HEK293 (cell line): ENCODE measurements around the gene KPNA3.

Experiments used
- CTCF ChIA-PET: fragments of 350-600 bp; formaldehyde crosslinking; extraction: SDS; loops from one replicate; lab custom pipeline; 2021; ENCODE audit warnings: antibody characterized with exemption; lab: Yijun Ruan, JAX
- POLR2A ChIA-PET: fragments of 300-600 bp; formaldehyde crosslinking; extraction: SDS; loops from one replicate; lab custom pipeline; 2020; ENCODE audit warnings: antibody characterized with exemption, inconsistent platforms; lab: Yijun Ruan, JAX
- H3K27ac ChIP-seq: fragments of 200-500 bp; sonication (Bioruptor generic); 2 replicates; pipeline ENCODE4 v1.5.1; 2014; ENCODE audit warnings: low read depth, low read length, control low read depth, inconsistent platforms; ENCODE audit errors: extremely low read depth
- H3K36me3 ChIP-seq, 2 experiments: fragments of 200-500 bp in 1 of 2; sonication (Bioruptor generic) in 1 of 2; 1 replicate in 1 of 2; 2 replicates in 1 of 2; pipeline ENCODE4 v1.5.1; 2014 to 2017; ENCODE audit warnings: inconsistent platforms in 2 of 2, low read length in 2 of 2; ENCODE audit not compliant: control insufficient read depth in 2 of 2, insufficient read depth in 1 of 2
- H3K4me1 ChIP-seq: fragments of 200-500 bp; sonication (Bioruptor generic); 2 replicates; pipeline ENCODE4 v1.5.1; 2014; ENCODE audit warnings: mild to moderate bottlenecking, low read length, inconsistent platforms; ENCODE audit not compliant: control insufficient read depth, insufficient read depth
- H3K4me3 ChIP-seq: 2 replicates; pipeline ENCODE4 v1.5.1; 2011; ENCODE audit warnings: low read depth, mild to moderate bottlenecking, control low read depth, low read length, moderate library complexity
- H3K9me3 ChIP-seq: fragments of 200-500 bp; sonication (Bioruptor generic); 2 replicates; pipeline ENCODE4 v1.5.1; 2014; ENCODE audit warnings: low read depth, low read length, inconsistent platforms; ENCODE audit not compliant: control insufficient read depth, insufficient read depth
- BCL11B ChIP-seq: fragments of 450-650 bp; formaldehyde crosslinking; IDR thresholded peaks from 2 replicates; pipeline ENCODE4 v1.5.1; 2016; ENCODE audit warnings: low read depth, missing biosample characterization, missing genetic modification characterization
- HOXC10 ChIP-seq: sonication (generic); formaldehyde crosslinking; IDR thresholded peaks from 2 replicates; pipeline ENCODE4 v1.8.1; 2023; ENCODE audit warnings: mild to moderate bottlenecking, missing genetic modification reagents
- HOXD13 ChIP-seq: sonication (generic); formaldehyde crosslinking; IDR thresholded peaks from 2 replicates; pipeline ENCODE4 v1.8.0; 2022; ENCODE audit warnings: missing genetic modification reagents, borderline replicate concordance
- YY2 ChIP-seq: fragments of 450-650 bp; formaldehyde crosslinking; IDR thresholded peaks from 2 replicates; pipeline ENCODE4 v1.5.1; 2016; ENCODE audit warnings: missing biosample characterization, missing genetic modification characterization
- ZEB2 ChIP-seq: fragments of 450-650 bp; formaldehyde crosslinking; IDR thresholded peaks from 2 replicates; pipeline ENCODE4 v1.5.1; 2016; ENCODE audit warnings: missing biosample characterization, missing genetic modification characterization
- ZNF121 ChIP-seq: fragments of 450-650 bp; formaldehyde crosslinking; IDR thresholded peaks from 2 replicates; pipeline ENCODE4 v1.5.1; 2016; ENCODE audit warnings: missing biosample characterization, missing genetic modification characterization
- ZNF133 ChIP-seq: fragments of 450-650 bp; formaldehyde crosslinking; IDR thresholded peaks from 2 replicates; pipeline ENCODE4 v1.5.1; 2016; ENCODE audit warnings: missing biosample characterization, missing genetic modification characterization
- ZNF138 ChIP-seq: fragments of 450-650 bp; formaldehyde crosslinking; IDR thresholded peaks from 2 replicates; pipeline ENCODE4 v1.5.1; 2016; ENCODE audit warnings: missing biosample characterization, missing genetic modification characterization, borderline replicate concordance
- ZNF157 ChIP-seq: fragments of 450-650 bp; formaldehyde crosslinking; IDR thresholded peaks from 2 replicates; pipeline ENCODE4 v1.5.1; 2016; ENCODE audit warnings: missing biosample characterization, missing genetic modification characterization
- ZNF174 ChIP-seq: fragments of 450-650 bp; formaldehyde crosslinking; IDR thresholded peaks from 2 replicates; pipeline ENCODE4 v1.5.0; 2017; ENCODE audit warnings: missing biosample characterization, mild to moderate bottlenecking, missing genetic modification characterization
- ZNF184 ChIP-seq: fragments of 450-650 bp; IDR thresholded peaks from 2 replicates; pipeline ENCODE4 v1.5.1; 2018; ENCODE audit warnings: missing biosample characterization, mild to moderate bottlenecking, missing genetic modification characterization
- ZNF221 ChIP-seq: fragments of 450-650 bp; formaldehyde crosslinking; IDR thresholded peaks from 2 replicates; pipeline ENCODE4 v1.5.1; 2017; ENCODE audit warnings: missing biosample characterization, missing genetic modification characterization, borderline replicate concordance
- ZNF530 ChIP-seq: fragments of 450-650 bp; formaldehyde crosslinking; IDR thresholded peaks from 2 replicates; pipeline ENCODE4 v1.5.1; 2016; ENCODE audit warnings: low read depth, missing biosample characterization, missing genetic modification characterization
- ZNF596 ChIP-seq: fragments of 450-650 bp; IDR thresholded peaks from 2 replicates; pipeline ENCODE4 v1.5.0; 2018; ENCODE audit warnings: missing biosample characterization, mild to moderate bottlenecking, missing genetic modification characterization, moderate library complexity
- ZNF664 ChIP-seq: fragments of 450-650 bp; formaldehyde crosslinking; IDR thresholded peaks from 2 replicates; pipeline ENCODE4 v1.5.1; 2016; ENCODE audit warnings: missing biosample characterization, missing genetic modification characterization
- ZNF747 ChIP-seq: fragments of 450-650 bp; formaldehyde crosslinking; IDR thresholded peaks from 2 replicates; pipeline ENCODE4 v1.5.1; 2016; ENCODE audit warnings: missing biosample characterization, missing genetic modification characterization
- ZNF76 ChIP-seq: fragments of 450-650 bp; formaldehyde crosslinking; IDR thresholded peaks from 2 replicates; pipeline ENCODE4; 2016; ENCODE audit warnings: low read depth, missing biosample characterization, missing genetic modification characterization, borderline replicate concordance
- ZNF776 ChIP-seq: fragments of 450-650 bp; formaldehyde crosslinking; IDR thresholded peaks from 2 replicates; pipeline ENCODE4 v1.5.0; 2017; ENCODE audit warnings: missing biosample characterization, missing genetic modification characterization, borderline replicate concordance
- ZNF792 ChIP-seq: fragments of 450-650 bp; formaldehyde crosslinking; IDR thresholded peaks from 2 replicates; pipeline ENCODE4 v1.5.1; 2016; ENCODE audit warnings: missing biosample characterization, missing genetic modification characterization
- ZNF837 ChIP-seq: fragments of 450-650 bp; formaldehyde crosslinking; IDR thresholded peaks from 2 replicates; pipeline ENCODE4 v1.5.1; 2016; ENCODE audit warnings: missing biosample characterization, missing genetic modification characterization
- ZSCAN23 ChIP-seq: fragments of 450-650 bp; formaldehyde crosslinking; IDR thresholded peaks from 2 replicates; pipeline ENCODE4 v1.5.1; 2016; ENCODE audit warnings: missing biosample characterization, missing genetic modification characterization
- TF ChIP-seq, protein P1 (sequence below): fragments of 450-650 bp; formaldehyde crosslinking; IDR thresholded peaks from 2 replicates; pipeline ENCODE4 v1.5.1; 2017; ENCODE audit warnings: missing biosample characterization, missing genetic modification characterization
- TF ChIP-seq, protein P2 (sequence below): fragments of 450-650 bp; formaldehyde crosslinking; IDR thresholded peaks from 2 replicates; pipeline ENCODE4 v1.5.1; 2016; ENCODE audit warnings: missing biosample characterization, missing genetic modification characterization
- TF ChIP-seq, protein P3 (sequence below): fragments of 450-650 bp; formaldehyde crosslinking; IDR thresholded peaks from 2 replicates; pipeline ENCODE4 v1.5.1; 2016; ENCODE audit warnings: missing biosample characterization, missing genetic modification characterization
- TF ChIP-seq, protein P4 (sequence below): fragments of 450-650 bp; formaldehyde crosslinking; IDR thresholded peaks from 2 replicates; pipeline ENCODE4 v1.5.1; 2016; ENCODE audit warnings: missing biosample characterization, missing genetic modification characterization

KPNA3 gene

DNA sequence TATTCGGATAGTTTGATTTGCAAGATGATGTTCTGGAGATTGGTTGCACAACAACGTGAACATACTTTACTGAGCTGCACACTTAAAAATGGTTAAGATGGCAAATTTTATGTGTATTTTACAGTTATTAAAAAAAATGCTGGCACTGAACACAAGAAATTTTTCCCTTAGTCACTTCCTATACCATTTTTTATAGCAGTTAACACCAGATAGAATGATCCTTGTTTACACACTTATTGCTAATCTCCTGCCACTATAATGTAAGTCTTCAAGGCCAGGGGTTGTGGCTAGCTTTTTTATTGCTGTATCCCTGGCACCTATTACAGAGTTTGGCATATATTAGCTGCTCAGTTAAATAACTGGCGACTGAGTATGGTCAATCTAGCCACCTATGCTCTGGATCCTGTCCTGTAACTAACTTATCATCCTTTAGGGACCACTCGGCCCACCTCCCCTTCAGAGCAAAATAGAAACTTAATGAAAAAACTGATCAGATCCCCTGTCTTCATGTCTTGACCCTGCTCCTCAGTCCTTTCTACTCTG is 99.2 kb downstream of the KPNA3 start:
- Histone ChIP-seq H3K4me1 (no peaks in the 10 kb centered on the region), H3K36me3 (peaks cover 0 to 5% of the 10 kb centered on the region in 2 experiments; a peak in 2 of 3 replicates), H3K27ac (no peak overlapping the region), H3K4me3 (no peak overlapping the region), H3K9me3 (no peaks in the 10 kb centered on the region)
- CTCF ChIA-PET, result no interaction called here
- POLR2A ChIA-PET, result no interaction called here
- peak; percentile 89 for TF ChIP-seq ZNF664 (tag by site-specific recombination)
- TF ChIP-seq, protein P1, sequence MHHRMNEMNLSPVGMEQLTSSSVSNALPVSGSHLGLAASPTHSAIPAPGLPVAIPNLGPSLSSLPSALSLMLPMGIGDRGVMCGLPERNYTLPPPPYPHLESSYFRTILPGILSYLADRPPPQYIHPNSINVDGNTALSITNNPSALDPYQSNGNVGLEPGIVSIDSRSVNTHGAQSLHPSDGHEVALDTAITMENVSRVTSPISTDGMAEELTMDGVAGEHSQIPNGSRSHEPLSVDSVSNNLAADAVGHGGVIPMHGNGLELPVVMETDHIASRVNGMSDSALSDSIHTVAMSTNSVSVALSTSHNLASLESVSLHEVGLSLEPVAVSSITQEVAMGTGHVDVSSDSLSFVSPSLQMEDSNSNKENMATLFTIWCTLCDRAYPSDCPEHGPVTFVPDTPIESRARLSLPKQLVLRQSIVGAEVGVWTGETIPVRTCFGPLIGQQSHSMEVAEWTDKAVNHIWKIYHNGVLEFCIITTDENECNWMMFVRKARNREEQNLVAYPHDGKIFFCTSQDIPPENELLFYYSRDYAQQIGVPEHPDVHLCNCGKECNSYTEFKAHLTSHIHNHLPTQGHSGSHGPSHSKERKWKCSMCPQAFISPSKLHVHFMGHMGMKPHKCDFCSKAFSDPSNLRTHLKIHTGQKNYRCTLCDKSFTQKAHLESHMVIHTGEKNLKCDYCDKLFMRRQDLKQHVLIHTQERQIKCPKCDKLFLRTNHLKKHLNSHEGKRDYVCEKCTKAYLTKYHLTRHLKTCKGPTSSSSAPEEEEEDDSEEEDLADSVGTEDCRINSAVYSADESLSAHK (tag by site-specific recombination), result no peak
- TF ChIP-seq BCL11B (tag by site-specific recombination), result no peak
- TF ChIP-seq ZNF530, result no peak
- no peak for TF ChIP-seq ZNF747 (tag by site-specific recombination)
- TF ChIP-seq, protein P2, sequence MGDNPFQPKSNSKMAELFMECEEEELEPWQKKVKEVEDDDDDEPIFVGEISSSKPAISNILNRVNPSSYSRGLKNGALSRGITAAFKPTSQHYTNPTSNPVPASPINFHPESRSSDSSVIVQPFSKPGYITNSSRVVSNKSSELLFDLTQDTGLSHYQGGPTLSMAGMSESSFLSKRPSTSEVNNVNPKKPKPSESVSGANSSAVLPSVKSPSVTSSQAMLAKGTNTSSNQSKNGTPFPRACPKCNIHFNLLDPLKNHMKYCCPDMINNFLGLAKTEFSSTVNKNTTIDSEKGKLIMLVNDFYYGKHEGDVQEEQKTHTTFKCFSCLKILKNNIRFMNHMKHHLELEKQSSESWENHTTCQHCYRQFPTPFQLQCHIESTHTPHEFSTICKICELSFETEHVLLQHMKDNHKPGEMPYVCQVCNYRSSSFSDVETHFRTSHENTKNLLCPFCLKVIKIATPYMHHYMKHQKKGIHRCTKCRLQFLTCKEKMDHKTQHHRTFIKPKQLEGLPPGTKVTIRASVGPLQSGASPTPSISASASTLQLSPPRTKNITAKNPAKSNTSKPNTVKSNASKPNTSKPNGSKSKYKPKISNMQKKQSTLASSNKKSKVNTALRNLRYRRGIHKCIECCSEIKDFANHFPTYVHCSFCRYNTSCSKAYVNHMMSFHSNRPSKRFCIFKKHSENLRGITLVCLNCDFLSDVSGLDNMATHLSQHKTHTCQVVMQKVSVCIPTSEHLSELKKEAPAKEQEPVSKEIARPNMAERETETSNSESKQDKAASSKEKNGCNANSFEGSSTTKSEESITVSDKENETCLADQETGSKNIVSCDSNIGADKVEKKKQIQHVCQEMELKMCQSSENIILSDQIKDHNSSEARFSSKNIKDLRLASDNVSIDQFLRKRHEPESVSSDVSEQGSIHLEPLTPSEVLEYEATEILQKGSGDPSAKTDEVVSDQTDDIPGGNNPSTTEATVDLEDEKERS, result peak; percentile 21; the same call in 1 of the 2 replicates
- TF ChIP-seq HOXD13 (CRISPR knock-in tag), result no peak

DNA sequence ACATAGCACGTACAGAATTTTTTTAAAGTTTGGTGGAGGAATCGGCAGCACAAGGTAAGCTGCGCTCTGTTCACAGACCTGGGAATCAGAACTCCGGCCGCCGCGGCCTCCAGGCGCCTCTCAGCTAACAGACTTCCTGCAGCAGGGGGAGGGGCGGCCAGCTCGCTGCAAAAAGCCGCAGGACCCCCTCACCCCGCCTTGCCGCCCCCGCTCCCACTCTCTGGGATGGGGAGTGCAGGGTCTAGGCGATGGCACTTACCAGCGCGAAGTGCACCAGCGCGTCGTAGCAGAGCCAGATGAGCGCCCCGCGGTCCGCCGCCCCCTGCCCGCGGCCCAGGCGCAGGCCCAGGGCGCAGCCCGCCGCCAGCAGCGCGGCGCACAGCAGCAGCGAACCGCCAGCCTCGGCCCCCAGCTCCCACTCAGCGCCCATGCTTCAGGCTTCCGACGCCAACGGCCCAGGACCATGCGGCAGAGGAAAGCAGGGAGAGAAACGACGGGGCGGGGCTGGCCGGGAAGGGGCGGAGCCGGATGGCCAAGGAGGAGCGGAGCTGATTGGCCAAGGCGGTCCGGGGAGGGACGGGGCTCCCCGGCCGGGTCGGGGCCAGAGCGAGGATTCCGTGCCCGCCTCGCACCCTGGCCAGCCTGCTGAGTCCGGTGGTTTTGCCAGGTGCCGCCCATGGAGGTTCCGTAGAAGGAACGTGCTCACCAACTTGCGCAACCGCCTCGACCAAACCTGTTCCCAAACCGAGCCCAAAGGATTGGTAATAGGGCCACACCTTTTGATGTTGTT is 101.3 kb downstream of the KPNA3 start, which contains the start of gene EBPL:
EBPL (minus strand) TSS at position 492 of the 790 bp plus-strand sequence; CDS start at position 430, 62 bp downstream.
- Histone ChIP-seq H3K27ac (peak within 1 kb of the TSS; percentile 83), H3K4me3 (peak within 1 kb of the TSS; percentile 59), H3K4me1 (no peaks in the 10 kb centered on the region), H3K36me3 (peaks cover 0 to 14% of the 10 kb centered on the region in 2 experiments; a peak in 2 of 3 replicates), H3K9me3 (no peaks in the 10 kb centered on the region)
- CTCF ChIA-PET, result interaction anchor here (0.8 kb wide), 1 partner anchor 47 kb away, joined by 3 read pairs; no protein-coding TSS in a partner anchor
- POLR2A ChIA-PET, result interaction anchor here (0.6 to 2.8 kb wide), 5 partner anchors 8 to 245 kb away, joined by 3 to 18 read pairs (median 3); partner anchors contain the start of genes KPNA3 and SPRYD7
- TF ChIP-seq, protein P3, sequence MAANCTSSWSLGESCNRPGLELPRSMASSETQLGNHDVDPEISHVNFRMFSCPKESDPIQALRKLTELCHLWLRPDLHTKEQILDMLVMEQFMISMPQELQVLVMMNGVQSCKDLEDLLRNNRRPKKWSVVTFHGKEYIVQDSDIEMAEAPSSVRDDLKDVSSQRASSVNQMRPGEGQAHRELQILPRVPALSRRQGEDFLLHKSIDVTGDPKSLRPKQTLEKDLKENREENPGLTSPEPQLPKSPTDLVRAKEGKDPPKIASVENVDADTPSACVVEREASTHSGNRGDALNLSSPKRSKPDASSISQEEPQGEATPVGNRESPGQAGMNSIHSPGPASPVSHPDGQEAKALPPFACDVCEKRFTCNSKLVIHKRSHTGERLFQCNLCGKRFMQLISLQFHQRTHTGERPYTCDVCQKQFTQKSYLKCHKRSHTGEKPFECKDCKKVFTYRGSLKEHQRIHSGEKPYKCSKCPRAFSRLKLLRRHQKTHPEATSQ (tag by site-specific recombination), result no peak
- no peak; the same call in 1 of the 2 replicates for TF ChIP-seq ZNF76 (tag by site-specific recombination)
- 0 out of 2 replicates have a peak, but pooled peaks have one; percentile 19 for TF ChIP-seq ZNF121 (tag by site-specific recombination)
- no peak for TF ChIP-seq ZNF837 (tag by site-specific recombination)
- TF ChIP-seq ZNF157 (tag by site-specific recombination), result no peak
- no peak for TF ChIP-seq ZNF221
- no peak for TF ChIP-seq ZNF133 (tag by site-specific recombination)
- TF ChIP-seq, protein P4, sequence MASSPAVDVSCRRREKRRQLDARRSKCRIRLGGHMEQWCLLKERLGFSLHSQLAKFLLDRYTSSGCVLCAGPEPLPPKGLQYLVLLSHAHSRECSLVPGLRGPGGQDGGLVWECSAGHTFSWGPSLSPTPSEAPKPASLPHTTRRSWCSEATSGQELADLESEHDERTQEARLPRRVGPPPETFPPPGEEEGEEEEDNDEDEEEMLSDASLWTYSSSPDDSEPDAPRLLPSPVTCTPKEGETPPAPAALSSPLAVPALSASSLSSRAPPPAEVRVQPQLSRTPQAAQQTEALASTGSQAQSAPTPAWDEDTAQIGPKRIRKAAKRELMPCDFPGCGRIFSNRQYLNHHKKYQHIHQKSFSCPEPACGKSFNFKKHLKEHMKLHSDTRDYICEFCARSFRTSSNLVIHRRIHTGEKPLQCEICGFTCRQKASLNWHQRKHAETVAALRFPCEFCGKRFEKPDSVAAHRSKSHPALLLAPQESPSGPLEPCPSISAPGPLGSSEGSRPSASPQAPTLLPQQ, result no peak
- TF ChIP-seq ZEB2 (tag by site-specific recombination), result peak; percentile 42
- TF ChIP-seq ZNF792 (tag by site-specific recombination), result no peak
- TF ChIP-seq ZSCAN23, result no peak
- no peak for TF ChIP-seq ZNF138 (tag by site-specific recombination)
- TF ChIP-seq ZNF184, result no peak
- TF ChIP-seq HOXC10 (CRISPR knock-in tag), result no peak
- TF ChIP-seq ZNF596 (tag by site-specific recombination), result 0 out of 2 replicates have a peak, but pooled peaks have one; percentile 29
- no peak for TF ChIP-seq ZNF174 (tag by site-specific recombination)
- no peak for TF ChIP-seq ZNF664 (tag by site-specific recombination)
- no peak for TF ChIP-seq ZNF776
- TF ChIP-seq YY2, result no peak
